AG04450 (cell line): ENCODE data around the gene ARAP2. TPM values are rescaled to one million over a fixed set of nuclear protein-coding genes. Genes with fewer than 3 reads are reported as not detected.

Source experiments
- CTCF ChIA-PET: fragments of 300-600, 350-600 bp; formaldehyde crosslinking; extraction: SDS; loops from one replicate; lab custom pipeline; 2022; ENCODE audit warnings: antibody characterized with exemption, inconsistent platforms; lab: Charles Lee
- POLR2A ChIA-PET: fragments of 350-600 bp; formaldehyde crosslinking; extraction: SDS; loops from one replicate; lab custom pipeline; 2021; ENCODE audit warnings: antibody characterized with exemption, inconsistent platforms; lab: Yijun Ruan, JAX
- DNase-seq: peaks from one replicate; pipeline ENCODE4 v3.0.0-alpha.2; 2011; ENCODE audit warnings: low read depth, low spot score
- H3K27ac ChIP-seq: one replicate; pipeline ENCODE4 v1.5.1; 2012; ENCODE audit warnings: low read depth, low read length, control low read depth
- H3K27me3 ChIP-seq: one replicate; pipeline ENCODE4 v1.6.0; 2012; ENCODE audit warnings: low read length; ENCODE audit not compliant: control insufficient read depth, insufficient read depth
- H3K4me3 ChIP-seq: 2 replicates; pipeline ENCODE4 v1.5.1; 2011; ENCODE audit warnings: mild to moderate bottlenecking, low read depth, low read length, control low read depth
- H3K9me3 ChIP-seq: 2 replicates; pipeline ENCODE4 v1.5.1; 2012; ENCODE audit warnings: low read length; ENCODE audit not compliant: control insufficient read depth, insufficient read depth
- polyA plus RNA-seq: library from polyadenylated mRNA; depleted of rRNA; stranded (reverse); fragments of >200 nt; gene quantifications from 2 replicates; pipeline ENCODE4 v1.2.3, GENCODE V29; 2011
- TF ChIP-seq, protein P1 (sequence below): IDR thresholded peaks from 2 replicates; pipeline ENCODE4 v1.5.1; 2011; ENCODE audit warnings: low read depth, low read length, control low read depth, inconsistent platforms

The ARAP2 gene
- polyA plus RNA-seq, 1 experiment = 0.11 TPM

DNA sequence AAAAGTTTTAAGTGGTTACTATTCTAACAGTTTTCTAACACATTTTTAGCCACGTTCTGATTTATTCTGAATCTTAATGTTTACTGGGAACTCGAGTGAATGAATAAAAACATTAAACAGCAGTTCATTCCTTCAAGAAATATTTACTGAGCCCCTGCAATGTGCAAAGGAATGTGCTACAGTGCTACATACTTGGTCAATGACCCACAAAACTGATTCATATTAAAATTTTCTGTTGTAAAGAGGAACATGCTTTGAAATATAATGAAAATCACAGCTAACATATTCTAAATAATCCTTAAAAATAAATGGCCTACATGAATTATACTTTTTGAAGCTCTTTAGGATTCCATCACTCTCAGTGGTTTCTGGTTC is 78.7 kb downstream of the ARAP2 start:
- Histone ChIP-seq H3K9me3 (no peaks in the 10 kb centered on the region), H3K27me3 (no peaks in the 10 kb centered on the region), H3K27ac (no peak overlapping the region), H3K4me3 (no peak overlapping the region)
- CTCF ChIA-PET = no interaction called here
- TF ChIP-seq, protein P1, sequence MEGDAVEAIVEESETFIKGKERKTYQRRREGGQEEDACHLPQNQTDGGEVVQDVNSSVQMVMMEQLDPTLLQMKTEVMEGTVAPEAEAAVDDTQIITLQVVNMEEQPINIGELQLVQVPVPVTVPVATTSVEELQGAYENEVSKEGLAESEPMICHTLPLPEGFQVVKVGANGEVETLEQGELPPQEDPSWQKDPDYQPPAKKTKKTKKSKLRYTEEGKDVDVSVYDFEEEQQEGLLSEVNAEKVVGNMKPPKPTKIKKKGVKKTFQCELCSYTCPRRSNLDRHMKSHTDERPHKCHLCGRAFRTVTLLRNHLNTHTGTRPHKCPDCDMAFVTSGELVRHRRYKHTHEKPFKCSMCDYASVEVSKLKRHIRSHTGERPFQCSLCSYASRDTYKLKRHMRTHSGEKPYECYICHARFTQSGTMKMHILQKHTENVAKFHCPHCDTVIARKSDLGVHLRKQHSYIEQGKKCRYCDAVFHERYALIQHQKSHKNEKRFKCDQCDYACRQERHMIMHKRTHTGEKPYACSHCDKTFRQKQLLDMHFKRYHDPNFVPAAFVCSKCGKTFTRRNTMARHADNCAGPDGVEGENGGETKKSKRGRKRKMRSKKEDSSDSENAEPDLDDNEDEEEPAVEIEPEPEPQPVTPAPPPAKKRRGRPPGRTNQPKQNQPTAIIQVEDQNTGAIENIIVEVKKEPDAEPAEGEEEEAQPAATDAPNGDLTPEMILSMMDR = no peak
- DNase-seq = no peak
- POLR2A ChIA-PET = no interaction called here

DNA sequence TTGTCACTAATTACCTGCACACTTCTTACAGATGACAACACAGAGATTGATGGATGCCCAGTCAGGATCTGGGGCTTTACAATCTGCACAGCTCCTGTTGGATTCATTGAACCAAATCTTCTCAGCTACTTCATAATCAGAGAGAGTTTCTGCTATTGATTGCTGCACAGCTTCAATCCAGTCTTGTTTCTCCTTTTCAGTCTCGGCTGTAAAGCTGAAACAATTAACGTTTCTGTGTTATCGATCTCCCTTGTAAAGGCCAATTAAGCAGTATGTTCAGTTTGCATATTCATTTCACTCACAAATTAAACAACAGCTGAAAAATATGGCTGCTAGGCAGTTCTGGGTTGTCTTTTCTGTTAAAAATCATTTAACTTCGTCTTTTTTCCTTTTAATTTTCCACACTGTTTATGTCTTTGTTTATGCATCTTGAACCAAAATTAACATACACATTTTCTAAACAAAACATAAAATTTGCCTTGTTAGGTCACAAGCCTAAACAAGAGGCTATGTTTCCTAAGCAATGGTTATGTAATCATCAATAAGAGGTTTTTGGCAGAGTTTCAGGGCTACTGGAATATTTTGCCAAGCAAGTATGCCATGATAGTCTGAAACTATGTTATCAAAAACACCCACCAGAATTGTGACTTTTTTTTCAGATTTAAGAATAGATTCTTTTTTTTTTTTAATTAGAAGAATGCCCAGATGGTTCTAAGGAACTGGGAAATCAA is 79.2 kb downstream of the ARAP2 start:
- DNase-seq = no peak
- no peak overlapping the region for H3K4me3 ChIP-seq
- H3K27ac ChIP-seq = no peak overlapping the region
- ChIA-PET POLR2A (no interaction called here), CTCF (no interaction called here)
- H3K9me3 ChIP-seq = no peaks in the 10 kb centered on the region
- TF ChIP-seq, protein P1 = no peak
- no peaks in the 10 kb centered on the region for H3K27me3 ChIP-seq

DNA sequence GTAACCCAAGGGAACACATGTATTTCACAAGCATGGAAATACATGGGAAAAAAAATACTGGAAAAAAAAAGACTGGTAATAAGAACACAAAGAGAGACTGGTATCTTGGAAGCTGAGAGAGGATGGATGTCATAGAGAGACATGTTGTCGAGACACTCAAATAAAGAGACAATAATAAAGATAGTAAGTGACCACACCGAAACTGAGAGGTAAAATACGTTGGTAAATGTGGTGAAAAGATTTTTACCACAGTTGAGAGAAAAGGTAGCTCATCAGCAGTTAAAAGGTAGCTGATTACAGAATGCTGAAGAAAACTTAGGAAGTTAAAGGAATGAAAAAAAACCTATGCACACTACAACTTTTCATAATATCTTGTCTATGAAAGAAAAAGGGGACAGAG is 81.1 kb downstream of the ARAP2 start:
- no peak overlapping the region for H3K4me3 ChIP-seq
- DNase-seq = no peak
- H3K9me3 ChIP-seq = no peaks in the 10 kb centered on the region
- no peaks in the 10 kb centered on the region for H3K27me3 ChIP-seq
- TF ChIP-seq, protein P1 = no peak
- H3K27ac ChIP-seq = no peak overlapping the region
- POLR2A ChIA-PET = no interaction called here
- CTCF ChIA-PET = no interaction called here

DNA sequence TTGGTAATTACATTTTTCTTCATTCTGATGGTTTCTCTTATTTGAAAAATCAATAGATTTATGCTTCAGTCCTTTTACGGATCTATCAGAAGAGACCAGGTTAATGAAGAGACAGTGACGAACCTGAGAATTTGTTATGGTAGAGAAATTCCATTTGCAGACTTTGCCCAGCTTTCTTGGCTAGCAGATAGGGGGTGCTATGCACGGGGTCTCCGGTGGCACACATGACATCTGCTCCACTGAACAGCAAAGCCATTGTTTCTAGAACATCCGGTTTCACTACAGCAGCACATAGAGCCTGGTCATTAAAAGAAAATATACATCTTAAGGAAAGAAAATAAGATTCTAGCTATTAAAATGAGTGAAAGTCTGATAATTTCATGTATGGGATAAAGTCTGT is 85.1 kb downstream of the ARAP2 start:
- TF ChIP-seq, protein P1 = no peak
- ChIA-PET CTCF (no interaction called here), POLR2A (no interaction called here)
- DNase-seq = no peak
- Histone ChIP-seq H3K4me3 (no peak overlapping the region), H3K27ac (no peak overlapping the region), H3K9me3 (no peaks in the 10 kb centered on the region), H3K27me3 (no peaks in the 10 kb centered on the region)

DNA sequence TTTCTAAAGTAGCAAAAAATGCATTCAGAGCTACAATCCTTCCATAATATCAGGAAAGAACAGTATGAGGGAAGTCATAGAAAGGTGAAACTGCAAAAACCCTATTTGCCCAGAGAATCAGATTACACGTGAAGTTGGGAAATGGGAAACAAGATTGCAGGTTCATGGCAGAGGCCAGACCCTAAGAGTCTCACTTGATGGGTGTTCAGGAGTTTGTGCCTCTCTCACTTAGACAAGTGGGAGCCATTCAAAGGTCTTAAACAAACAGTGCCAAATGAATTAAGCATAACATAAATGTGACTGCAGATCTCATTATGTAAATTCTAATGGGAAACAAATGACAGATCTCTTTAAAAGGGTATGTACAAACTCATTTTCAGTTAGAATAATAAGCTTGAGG is 91.6 kb downstream of the ARAP2 start:
- Histone ChIP-seq H3K4me3 (no peak overlapping the region), H3K9me3 (no peaks in the 10 kb centered on the region), H3K27ac (no peak overlapping the region), H3K27me3 (no peaks in the 10 kb centered on the region)
- ChIA-PET CTCF (no interaction called here), POLR2A (no interaction called here)
- TF ChIP-seq, protein P1 = no peak
- DNase-seq = no peak
